ENCODE results near the gene SLC38A3. TPM values are rescaled to one million over a fixed set of nuclear protein-coding genes. Genes with fewer than 3 reads are reported as not detected.
"Not testable (repeated sequence)": the region's sequence is repeated elsewhere in the genome, so short reads cannot be mapped to it uniquely, and the experiment has no call there.

The SLC38A3 gene
- total and polyA plus RNA-seq, 2 experiments from 2014 or later: 0.28 to 1.3 TPM

- Histone ChIP-seq H3K9me2 (ENCODE audit: insufficient read depth) (no peaks in the 10 kb centered on the region), H4K20me1 (replicated peaks; ENCODE audit: insufficient read depth) (no peaks in the 10 kb centered on the region), H3K79me2 (replicated peaks; ENCODE audit: insufficient read depth) (0 out of 2 replicates have a peak, but pooled peaks cover 6% of the 10 kb centered on the region), H3F3A (replicated peaks; ENCODE audit: low read depth) (peaks cover 12% of the 10 kb centered on the region), H3K27me3 (ENCODE audit: insufficient read depth) (peaks cover 4% of the 10 kb centered on the region), H3K27ac (ENCODE audit: low read depth) (peak overlapping the region; percentile 96), H3K4me2 (peak overlapping the region; percentile 81), H3K4me3 (peak overlapping the region; percentile 90), H3K36me3 (ENCODE audit: insufficient read depth) (no peaks in the 10 kb centered on the region), H3K4me1 (ENCODE audit: insufficient read depth) (peaks cover 16% of the 10 kb centered on the region), H2AFZ (peak overlapping the region; percentile 100)
- Mint-ChIP-seq H3K9me3 (no peaks in the 10 kb centered on the region), H3K36me3 (ENCODE audit: low read depth) (no peaks in the 10 kb centered on the region; the same call in 2 of the 3 replicates), H3K4me1 (peaks cover 21% of the 10 kb centered on the region), H3K4me3 (peak overlapping the region; percentile 85), H3K27me3 (ENCODE audit: insufficient read depth, low read depth, poor library complexity) (peaks cover 34% of the 10 kb centered on the region), H3K27ac (peak overlapping the region; percentile 96)
- no peak for TF ChIP-seq ZNF114 (CRISPR knock-in tag; IDR thresholded peaks at IDR 0.05)
- no peak for TF ChIP-seq STAT1 (IDR thresholded peaks at IDR 0.05; ENCODE audit: unreplicated experiment)
- TF ChIP-seq ETS1 (IDR thresholded peaks at IDR 0.05): peak; percentile 72
- TF ChIP-seq EZH2 (IDR thresholded peaks at IDR 0.05; ENCODE audit: low read depth, unreplicated experiment): no peak
- peak; percentile 56 for TF ChIP-seq POLR2AphosphoS5 (IDR thresholded peaks at IDR 0.05; ENCODE audit: low read depth)
- peak; percentile 37; the same call in 1 of the 2 replicates for TF ChIP-seq CREB1 (CRISPR knock-in tag; IDR thresholded peaks at IDR 0.05; ENCODE audit: low read depth)
- TF ChIP-seq ZNF331 (CRISPR knock-in tag; IDR thresholded peaks at IDR 0.05; ENCODE audit: low read depth): no peak
- TF ChIP-seq, protein P1, sequence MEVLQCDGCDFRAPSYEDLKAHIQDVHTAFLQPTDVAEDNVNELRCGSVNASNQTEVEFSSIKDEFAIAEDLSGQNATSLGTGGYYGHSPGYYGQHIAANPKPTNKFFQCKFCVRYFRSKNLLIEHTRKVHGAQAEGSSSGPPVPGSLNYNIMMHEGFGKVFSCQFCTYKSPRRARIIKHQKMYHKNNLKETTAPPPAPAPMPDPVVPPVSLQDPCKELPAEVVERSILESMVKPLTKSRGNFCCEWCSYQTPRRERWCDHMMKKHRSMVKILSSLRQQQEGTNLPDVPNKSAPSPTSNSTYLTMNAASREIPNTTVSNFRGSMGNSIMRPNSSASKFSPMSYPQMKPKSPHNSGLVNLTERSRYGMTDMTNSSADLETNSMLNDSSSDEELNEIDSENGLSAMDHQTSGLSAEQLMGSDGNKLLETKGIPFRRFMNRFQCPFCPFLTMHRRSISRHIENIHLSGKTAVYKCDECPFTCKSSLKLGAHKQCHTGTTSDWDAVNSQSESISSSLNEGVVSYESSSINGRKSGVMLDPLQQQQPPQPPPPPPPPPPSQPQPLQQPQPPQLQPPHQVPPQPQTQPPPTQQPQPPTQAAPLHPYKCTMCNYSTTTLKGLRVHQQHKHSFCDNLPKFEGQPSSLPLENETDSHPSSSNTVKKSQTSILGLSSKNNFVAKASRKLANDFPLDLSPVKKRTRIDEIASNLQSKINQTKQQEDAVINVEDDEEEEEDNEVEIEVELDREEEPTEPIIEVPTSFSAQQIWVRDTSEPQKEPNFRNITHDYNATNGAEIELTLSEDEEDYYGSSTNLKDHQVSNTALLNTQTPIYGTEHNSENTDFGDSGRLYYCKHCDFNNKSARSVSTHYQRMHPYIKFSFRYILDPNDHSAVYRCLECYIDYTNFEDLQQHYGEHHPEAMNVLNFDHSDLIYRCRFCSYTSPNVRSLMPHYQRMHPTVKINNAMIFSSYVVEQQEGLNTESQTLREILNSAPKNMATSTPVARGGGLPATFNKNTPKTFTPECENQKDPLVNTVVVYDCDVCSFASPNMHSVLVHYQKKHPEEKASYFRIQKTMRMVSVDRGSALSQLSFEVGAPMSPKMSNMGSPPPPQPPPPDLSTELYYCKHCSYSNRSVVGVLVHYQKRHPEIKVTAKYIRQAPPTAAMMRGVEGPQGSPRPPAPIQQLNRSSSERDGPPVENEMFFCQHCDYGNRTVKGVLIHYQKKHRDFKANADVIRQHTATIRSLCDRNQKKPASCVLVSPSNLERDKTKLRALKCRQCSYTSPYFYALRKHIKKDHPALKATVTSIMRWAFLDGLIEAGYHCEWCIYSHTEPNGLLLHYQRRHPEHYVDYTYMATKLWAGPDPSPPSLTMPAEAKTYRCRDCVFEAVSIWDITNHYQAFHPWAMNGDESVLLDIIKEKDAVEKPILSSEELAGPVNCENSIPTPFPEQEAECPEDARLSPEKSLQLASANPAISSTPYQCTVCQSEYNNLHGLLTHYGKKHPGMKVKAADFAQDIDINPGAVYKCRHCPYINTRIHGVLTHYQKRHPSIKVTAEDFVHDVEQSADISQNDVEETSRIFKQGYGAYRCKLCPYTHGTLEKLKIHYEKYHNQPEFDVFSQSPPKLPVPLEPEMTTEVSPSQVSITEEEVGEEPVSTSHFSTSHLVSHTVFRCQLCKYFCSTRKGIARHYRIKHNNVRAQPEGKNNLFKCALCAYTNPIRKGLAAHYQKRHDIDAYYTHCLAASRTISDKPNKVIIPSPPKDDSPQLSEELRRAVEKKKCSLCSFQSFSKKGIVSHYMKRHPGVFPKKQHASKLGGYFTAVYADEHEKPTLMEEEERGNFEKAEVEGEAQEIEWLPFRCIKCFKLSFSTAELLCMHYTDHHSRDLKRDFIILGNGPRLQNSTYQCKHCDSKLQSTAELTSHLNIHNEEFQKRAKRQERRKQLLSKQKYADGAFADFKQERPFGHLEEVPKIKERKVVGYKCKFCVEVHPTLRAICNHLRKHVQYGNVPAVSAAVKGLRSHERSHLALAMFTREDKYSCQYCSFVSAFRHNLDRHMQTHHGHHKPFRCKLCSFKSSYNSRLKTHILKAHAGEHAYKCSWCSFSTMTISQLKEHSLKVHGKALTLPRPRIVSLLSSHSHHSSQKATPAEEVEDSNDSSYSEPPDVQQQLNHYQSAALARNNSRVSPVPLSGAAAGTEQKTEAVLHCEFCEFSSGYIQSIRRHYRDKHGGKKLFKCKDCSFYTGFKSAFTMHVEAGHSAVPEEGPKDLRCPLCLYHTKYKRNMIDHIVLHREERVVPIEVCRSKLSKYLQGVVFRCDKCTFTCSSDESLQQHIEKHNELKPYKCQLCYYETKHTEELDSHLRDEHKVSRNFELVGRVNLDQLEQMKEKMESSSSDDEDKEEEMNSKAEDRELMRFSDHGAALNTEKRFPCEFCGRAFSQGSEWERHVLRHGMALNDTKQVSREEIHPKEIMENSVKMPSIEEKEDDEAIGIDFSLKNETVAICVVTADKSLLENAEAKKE (CRISPR knock-in tag; IDR thresholded peaks at IDR 0.05): no peak
- TF ChIP-seq, protein P2, sequence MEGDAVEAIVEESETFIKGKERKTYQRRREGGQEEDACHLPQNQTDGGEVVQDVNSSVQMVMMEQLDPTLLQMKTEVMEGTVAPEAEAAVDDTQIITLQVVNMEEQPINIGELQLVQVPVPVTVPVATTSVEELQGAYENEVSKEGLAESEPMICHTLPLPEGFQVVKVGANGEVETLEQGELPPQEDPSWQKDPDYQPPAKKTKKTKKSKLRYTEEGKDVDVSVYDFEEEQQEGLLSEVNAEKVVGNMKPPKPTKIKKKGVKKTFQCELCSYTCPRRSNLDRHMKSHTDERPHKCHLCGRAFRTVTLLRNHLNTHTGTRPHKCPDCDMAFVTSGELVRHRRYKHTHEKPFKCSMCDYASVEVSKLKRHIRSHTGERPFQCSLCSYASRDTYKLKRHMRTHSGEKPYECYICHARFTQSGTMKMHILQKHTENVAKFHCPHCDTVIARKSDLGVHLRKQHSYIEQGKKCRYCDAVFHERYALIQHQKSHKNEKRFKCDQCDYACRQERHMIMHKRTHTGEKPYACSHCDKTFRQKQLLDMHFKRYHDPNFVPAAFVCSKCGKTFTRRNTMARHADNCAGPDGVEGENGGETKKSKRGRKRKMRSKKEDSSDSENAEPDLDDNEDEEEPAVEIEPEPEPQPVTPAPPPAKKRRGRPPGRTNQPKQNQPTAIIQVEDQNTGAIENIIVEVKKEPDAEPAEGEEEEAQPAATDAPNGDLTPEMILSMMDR (conservative IDR thresholded peaks at IDR 0.05; ENCODE audit: low read depth in 2 of 2): peak; percentile 51 to 86
- no peak for TF ChIP-seq JUNB (IDR thresholded peaks at IDR 0.05; ENCODE audit: unreplicated experiment)
- peak; percentile 97 for DNase-seq (ENCODE audit: low spot score)
- ATAC-seq: peak; percentile 79
Observed at GRCh38 chr3:50227390-50228183, 22.5 kb downstream of the SLC38A3 start.

GRCh38 chr3:50228184-50228763 lies 23.2 kb downstream of the SLC38A3 start:
- not testable (repeated sequence) for H3K27me3 ChIP-seq (ENCODE audit: insufficient read depth); H3K36me3 Mint-ChIP-seq (ENCODE audit: low read depth); H4K20me1 ChIP-seq (replicated peaks; ENCODE audit: insufficient read depth); H3K36me3 ChIP-seq (ENCODE audit: insufficient read depth); H3K9me3 Mint-ChIP-seq; ATAC-seq; DNase-seq (ENCODE audit: low spot score); H3K9me2 ChIP-seq (ENCODE audit: insufficient read depth); H3K79me2 ChIP-seq (replicated peaks; ENCODE audit: insufficient read depth)
- 0 out of 2 replicates have a peak overlapping the region, but pooled peaks have one; percentile 89 for H2AFZ ChIP-seq
- peak overlapping the region; percentile 90 for H3K4me3 ChIP-seq
- peak overlapping the region; percentile 96 for H3K27ac Mint-ChIP-seq
- H3F3A ChIP-seq (replicated peaks; ENCODE audit: low read depth): peaks cover 12% of the 10 kb centered on the region
- H3K4me3 Mint-ChIP-seq: peak overlapping the region; percentile 85
- H3K4me1 Mint-ChIP-seq: peaks cover 24% of the 10 kb centered on the region
- H3K27me3 Mint-ChIP-seq (ENCODE audit: insufficient read depth, low read depth, poor library complexity): peaks cover 37% of the 10 kb centered on the region
- peak overlapping the region; percentile 81 for H3K4me2 ChIP-seq
- H3K4me1 ChIP-seq (ENCODE audit: insufficient read depth): peaks cover 16% of the 10 kb centered on the region
- peak overlapping the region; percentile 96; the same call in 1 of the 2 replicates for H3K27ac ChIP-seq (ENCODE audit: low read depth)

Measured in GM23338 (cell line).